ENCODE measurements around the gene REPIN1.

GRCh38 chr7:150368096-150368883, at the start of gene REPIN1:
- TF ChIP-seq, protein P1, sequence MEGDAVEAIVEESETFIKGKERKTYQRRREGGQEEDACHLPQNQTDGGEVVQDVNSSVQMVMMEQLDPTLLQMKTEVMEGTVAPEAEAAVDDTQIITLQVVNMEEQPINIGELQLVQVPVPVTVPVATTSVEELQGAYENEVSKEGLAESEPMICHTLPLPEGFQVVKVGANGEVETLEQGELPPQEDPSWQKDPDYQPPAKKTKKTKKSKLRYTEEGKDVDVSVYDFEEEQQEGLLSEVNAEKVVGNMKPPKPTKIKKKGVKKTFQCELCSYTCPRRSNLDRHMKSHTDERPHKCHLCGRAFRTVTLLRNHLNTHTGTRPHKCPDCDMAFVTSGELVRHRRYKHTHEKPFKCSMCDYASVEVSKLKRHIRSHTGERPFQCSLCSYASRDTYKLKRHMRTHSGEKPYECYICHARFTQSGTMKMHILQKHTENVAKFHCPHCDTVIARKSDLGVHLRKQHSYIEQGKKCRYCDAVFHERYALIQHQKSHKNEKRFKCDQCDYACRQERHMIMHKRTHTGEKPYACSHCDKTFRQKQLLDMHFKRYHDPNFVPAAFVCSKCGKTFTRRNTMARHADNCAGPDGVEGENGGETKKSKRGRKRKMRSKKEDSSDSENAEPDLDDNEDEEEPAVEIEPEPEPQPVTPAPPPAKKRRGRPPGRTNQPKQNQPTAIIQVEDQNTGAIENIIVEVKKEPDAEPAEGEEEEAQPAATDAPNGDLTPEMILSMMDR (IDR thresholded peaks at IDR 0.05 in 4 of 5, conservative IDR thresholded peaks at IDR 0.05 in 1 of 5), result peak in 1 of 5 experiments; percentile 22
- TF ChIP-seq POLR2A (IDR thresholded peaks at IDR 0.05), result peak; percentile 89 to 91

Data from gastrocnemius medialis (tissue), 4 donors.